Measurements from ENCODE around the gene MAML2.

The MAML2 gene

DNA sequence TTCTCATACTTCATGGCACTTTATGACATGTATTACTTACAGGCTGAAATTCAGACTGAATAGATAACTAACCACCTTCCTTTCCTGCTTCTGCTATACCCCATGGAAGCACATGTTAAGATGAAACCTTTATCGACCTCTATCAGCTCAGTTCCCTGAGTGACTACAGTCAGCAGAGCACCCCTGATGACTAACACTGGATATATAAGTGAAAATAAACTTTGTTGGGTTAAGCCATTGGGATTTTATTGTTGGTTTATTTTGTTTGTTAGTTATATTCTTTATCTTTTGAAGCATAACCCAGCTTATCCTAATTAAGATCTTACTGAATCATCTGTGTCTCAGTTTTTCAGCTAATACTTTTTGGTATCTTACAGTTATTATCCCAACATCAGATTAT is 23.0 kb upstream of the MAML2 start:
- Histone ChIP-seq H3K36me3 (ENCODE audit: control insufficient read depth, insufficient read depth, low read length) (0 out of 2 replicates have a peak, but pooled peaks cover 7% of the 10 kb centered on the region), H3K27ac (ENCODE audit: low read depth, low read length) (no peak overlapping the region), H3K9ac (ENCODE audit: low read depth, low read length) (no peak overlapping the region), H3K4me1 (ENCODE audit: control insufficient read depth, insufficient read depth, low read length) (no peaks in the 10 kb centered on the region), H3K4me3 (ENCODE audit: low read depth, low read length) (no peak overlapping the region), H3K27me3 (ENCODE audit: control insufficient read depth, insufficient read depth, low read length) (no peaks in the 10 kb centered on the region), H3K9me3 (ENCODE audit: control insufficient read depth, insufficient read depth, low read length) (no peaks in the 10 kb centered on the region)

DNA sequence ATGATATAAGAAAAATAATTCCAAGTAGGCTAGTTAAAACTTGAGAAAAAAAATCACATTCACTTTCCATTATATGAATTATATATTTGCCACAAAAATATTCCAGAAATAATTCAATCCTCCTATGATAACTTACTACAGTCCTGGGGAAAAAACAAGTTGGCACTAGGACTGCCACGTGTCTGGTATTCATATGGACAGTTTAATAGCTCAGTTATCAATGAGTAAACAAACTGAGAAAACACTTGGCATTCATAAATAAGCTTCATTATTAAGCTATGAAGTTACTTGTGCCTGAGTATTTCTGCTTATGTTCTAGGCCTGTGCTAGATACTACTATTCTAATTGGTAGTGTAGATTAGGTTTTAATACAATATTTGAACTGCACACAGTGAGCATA is 22.5 kb upstream of the MAML2 start:
- Histone ChIP-seq H3K27ac (ENCODE audit: low read depth, low read length) (no peak overlapping the region), H3K36me3 (ENCODE audit: control insufficient read depth, insufficient read depth, low read length) (0 out of 2 replicates have a peak, but pooled peaks cover 7% of the 10 kb centered on the region), H3K9ac (ENCODE audit: low read depth, low read length) (no peak overlapping the region), H3K9me3 (ENCODE audit: control insufficient read depth, insufficient read depth, low read length) (no peaks in the 10 kb centered on the region), H3K4me3 (ENCODE audit: low read depth, low read length) (no peak overlapping the region), H3K27me3 (ENCODE audit: control insufficient read depth, insufficient read depth, low read length) (no peaks in the 10 kb centered on the region), H3K4me1 (ENCODE audit: control insufficient read depth, insufficient read depth, low read length) (no peaks in the 10 kb centered on the region)

- Histone ChIP-seq H3K4me1 (ENCODE audit: control insufficient read depth, insufficient read depth, low read length) (0 out of 2 replicates have a peak, but pooled peaks cover 1% of the 10 kb centered on the region), H3K4me3 (ENCODE audit: low read depth, low read length) (no peak overlapping the region), H3K9ac (ENCODE audit: low read depth, low read length) (no peak overlapping the region), H3K27ac (ENCODE audit: low read depth, low read length) (no peak overlapping the region), H3K36me3 (ENCODE audit: control insufficient read depth, insufficient read depth, low read length) (peaks cover 17% of the 10 kb centered on the region), H3K9me3 (ENCODE audit: control insufficient read depth, insufficient read depth, low read length) (no peaks in the 10 kb centered on the region), H3K27me3 (ENCODE audit: control insufficient read depth, insufficient read depth, low read length) (no peaks in the 10 kb centered on the region)
Observed at GRCh38 chr11:96361778-96362177, 18.8 kb upstream of the MAML2 start.

DNA sequence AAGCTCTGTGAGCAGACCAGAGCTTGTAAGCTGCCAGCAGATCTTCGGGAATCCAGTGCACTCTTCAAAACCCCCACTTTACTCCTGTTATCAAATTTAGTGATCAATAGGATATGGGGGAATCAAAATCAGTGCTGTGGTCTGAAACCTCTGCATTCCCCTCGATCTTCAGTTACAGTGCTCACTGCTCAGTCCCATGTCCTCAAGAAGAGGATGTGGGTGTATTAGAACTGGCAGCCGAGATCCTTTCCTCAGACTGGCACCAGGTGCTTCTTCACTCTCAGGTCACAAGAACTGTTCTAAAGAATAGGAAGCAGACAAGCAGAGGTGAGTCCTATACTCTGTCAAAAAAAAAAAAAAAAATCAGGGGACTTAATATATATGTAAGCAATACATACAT is 15.3 kb upstream of the MAML2 start:
- Histone ChIP-seq H3K27me3 (ENCODE audit: control insufficient read depth, insufficient read depth, low read length) (no peaks in the 10 kb centered on the region), H3K27ac (ENCODE audit: low read depth, low read length) (no peak overlapping the region), H3K36me3 (ENCODE audit: control insufficient read depth, insufficient read depth, low read length) (peaks cover 14% of the 10 kb centered on the region), H3K4me1 (ENCODE audit: control insufficient read depth, insufficient read depth, low read length) (0 out of 2 replicates have a peak, but pooled peaks cover 2% of the 10 kb centered on the region), H3K9ac (ENCODE audit: low read depth, low read length) (no peak overlapping the region), H3K9me3 (ENCODE audit: control insufficient read depth, insufficient read depth, low read length) (no peaks in the 10 kb centered on the region), H3K4me3 (ENCODE audit: low read depth, low read length) (no peak overlapping the region)

DNA sequence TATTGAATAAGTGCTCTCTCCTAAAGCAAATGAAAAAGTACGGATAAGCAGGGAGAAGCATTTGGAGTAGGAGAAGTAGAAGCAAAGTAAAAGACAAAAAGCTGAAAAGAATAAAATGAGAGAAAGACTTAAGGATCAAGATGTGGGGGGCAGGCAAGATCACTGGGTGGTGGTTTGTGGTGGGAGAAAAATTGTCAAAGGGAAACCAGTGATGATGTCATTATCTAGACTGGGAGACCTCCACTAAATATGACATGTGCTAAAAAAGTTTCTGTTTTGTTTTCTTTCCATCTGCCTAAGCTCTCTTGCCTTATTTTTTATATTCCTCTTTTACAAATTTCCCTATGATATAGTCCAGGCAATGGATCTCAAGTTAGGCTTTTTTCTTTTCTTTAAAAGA is 14.8 kb upstream of the MAML2 start:
- no peak overlapping the region for H3K9ac ChIP-seq (ENCODE audit: low read depth, low read length)

DNA sequence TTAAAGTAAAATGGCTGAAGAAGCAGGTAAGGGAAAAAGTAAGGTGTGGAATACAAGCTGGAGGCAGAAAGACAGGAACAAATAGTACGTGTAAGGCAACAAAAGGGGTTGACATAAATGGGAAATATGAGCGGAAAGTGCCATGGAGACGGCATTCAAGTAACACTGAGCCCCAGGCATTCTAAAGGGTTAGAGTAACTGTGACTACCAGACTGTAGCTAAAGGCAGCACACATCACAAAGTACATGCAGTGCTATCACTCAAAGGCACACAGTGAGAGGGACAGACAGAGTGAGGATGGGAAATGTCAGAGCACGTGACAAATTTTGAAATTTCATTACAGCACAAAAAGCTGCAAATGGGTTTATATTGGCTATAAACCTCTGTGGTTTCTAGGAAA is 13.9 kb upstream of the MAML2 start:
- H3K27me3 ChIP-seq (ENCODE audit: control insufficient read depth, insufficient read depth, low read length), result no peaks in the 10 kb centered on the region
- peaks cover 14% of the 10 kb centered on the region for H3K36me3 ChIP-seq (ENCODE audit: control insufficient read depth, insufficient read depth, low read length)
- H3K27ac ChIP-seq (ENCODE audit: low read depth, low read length), result no peak overlapping the region
- H3K9me3 ChIP-seq (ENCODE audit: control insufficient read depth, insufficient read depth, low read length), result no peaks in the 10 kb centered on the region
- H3K4me1 ChIP-seq (ENCODE audit: control insufficient read depth, insufficient read depth, low read length), result 0 out of 2 replicates have a peak, but pooled peaks cover 2% of the 10 kb centered on the region
- no peak overlapping the region for H3K9ac ChIP-seq (ENCODE audit: low read depth, low read length)
- no peak overlapping the region for H3K4me3 ChIP-seq (ENCODE audit: low read depth, low read length)

More for the DNA sequence above, 14.8 kb upstream of the MAML2 start:
- no peak overlapping the region for H3K4me3 ChIP-seq (ENCODE audit: low read depth, low read length)
- no peak overlapping the region for H3K27ac ChIP-seq (ENCODE audit: low read depth, low read length)
- H3K4me1 ChIP-seq (ENCODE audit: control insufficient read depth, insufficient read depth, low read length), result 0 out of 2 replicates have a peak, but pooled peaks cover 2% of the 10 kb centered on the region
- peaks cover 14% of the 10 kb centered on the region for H3K36me3 ChIP-seq (ENCODE audit: control insufficient read depth, insufficient read depth, low read length)
- no peaks in the 10 kb centered on the region for H3K9me3 ChIP-seq (ENCODE audit: control insufficient read depth, insufficient read depth, low read length)
- no peaks in the 10 kb centered on the region for H3K27me3 ChIP-seq (ENCODE audit: control insufficient read depth, insufficient read depth, low read length)

- no peak overlapping the region for H3K27ac ChIP-seq (ENCODE audit: low read depth, low read length)
- H3K9me3 ChIP-seq (ENCODE audit: control insufficient read depth, insufficient read depth, low read length), result no peaks in the 10 kb centered on the region
- H3K27me3 ChIP-seq (ENCODE audit: control insufficient read depth, insufficient read depth, low read length), result peaks cover 11% of the 10 kb centered on the region
- H3K36me3 ChIP-seq (ENCODE audit: control insufficient read depth, insufficient read depth, low read length), result no peaks in the 10 kb centered on the region
- H3K4me3 ChIP-seq (ENCODE audit: low read depth, low read length), result peak overlapping the region; percentile 90
- peak overlapping the region; percentile 66; the same call in 1 of the 2 replicates for H3K9ac ChIP-seq (ENCODE audit: low read depth, low read length)
- peaks cover 46% of the 10 kb centered on the region for H3K4me1 ChIP-seq (ENCODE audit: control insufficient read depth, insufficient read depth, low read length)
Observed at GRCh38 chr11:96342014-96342960, 708 bp downstream of the MAML2 start.

DNA sequence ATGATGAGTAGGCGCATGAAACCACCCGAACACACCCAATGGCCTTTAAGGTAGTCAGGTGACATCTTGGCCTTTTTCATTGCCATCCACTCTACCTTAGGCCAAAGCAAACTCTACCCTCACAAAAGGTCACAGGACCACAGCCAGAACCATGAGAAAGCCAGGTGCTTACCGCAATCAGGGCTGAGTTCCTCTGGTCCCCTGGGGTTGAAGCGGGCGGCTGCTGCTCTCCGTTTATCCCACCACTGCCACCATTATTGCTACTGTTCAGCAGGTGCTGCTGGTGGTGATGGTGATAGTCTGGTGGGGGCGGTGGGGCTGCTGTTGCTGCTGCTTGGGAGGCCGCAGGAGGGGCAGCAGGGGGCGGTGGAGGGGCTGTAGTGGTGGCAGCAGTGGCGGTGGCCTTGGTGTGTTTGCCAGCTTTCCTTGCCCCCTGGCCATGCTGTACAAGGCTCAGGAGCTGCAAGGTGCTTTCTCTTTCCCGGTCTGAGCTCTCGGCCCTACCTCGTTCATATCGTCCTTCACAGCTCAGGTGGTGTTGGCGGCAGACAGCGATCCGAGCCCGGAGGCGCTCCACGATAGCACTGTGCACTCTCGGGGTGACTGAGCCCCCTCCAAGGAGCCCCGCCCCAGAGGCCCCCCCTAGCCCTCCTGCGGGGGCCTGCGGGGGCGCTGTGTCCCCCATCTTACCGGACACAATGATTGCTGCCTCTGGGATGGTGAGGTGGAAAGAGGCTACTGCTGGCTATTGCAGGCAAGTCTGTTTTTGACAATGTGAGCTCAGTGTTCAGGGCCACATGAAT is 1.6 kb downstream of the MAML2 start:
- H3K9me3 ChIP-seq (ENCODE audit: control insufficient read depth, insufficient read depth, low read length), result no peaks in the 10 kb centered on the region
- peaks cover 11% of the 10 kb centered on the region for H3K27me3 ChIP-seq (ENCODE audit: control insufficient read depth, insufficient read depth, low read length)
- H3K4me1 ChIP-seq (ENCODE audit: control insufficient read depth, insufficient read depth, low read length), result peaks cover 55% of the 10 kb centered on the region
- no peak overlapping the region for H3K27ac ChIP-seq (ENCODE audit: low read depth, low read length)
- H3K36me3 ChIP-seq (ENCODE audit: control insufficient read depth, insufficient read depth, low read length), result no peaks in the 10 kb centered on the region
- no peak overlapping the region for H3K9ac ChIP-seq (ENCODE audit: low read depth, low read length)
- peak overlapping the region; percentile 90 for H3K4me3 ChIP-seq (ENCODE audit: low read depth, low read length)

DNA sequence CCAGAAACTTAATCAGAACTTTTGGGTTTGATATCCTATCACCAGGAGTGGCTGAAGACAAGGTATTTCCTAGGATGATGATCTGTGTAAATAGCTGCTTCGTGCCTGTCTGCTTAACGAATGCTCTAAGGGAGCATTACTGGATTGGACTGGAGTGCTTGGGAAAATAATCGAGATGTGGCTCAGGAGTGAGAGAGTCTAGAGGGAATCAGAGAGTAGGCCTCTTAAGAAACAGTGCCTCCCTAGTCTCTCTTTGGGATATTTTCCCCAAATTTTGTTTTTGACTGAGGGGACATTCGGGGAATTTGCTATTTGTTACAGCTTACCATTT is 2.5 kb downstream of the MAML2 start:
- peaks cover 64% of the 10 kb centered on the region for H3K4me1 ChIP-seq (ENCODE audit: control insufficient read depth, insufficient read depth, low read length)
- H3K9ac ChIP-seq (ENCODE audit: low read depth, low read length), result no peak overlapping the region
- H3K36me3 ChIP-seq (ENCODE audit: control insufficient read depth, insufficient read depth, low read length), result no peaks in the 10 kb centered on the region
- H3K27me3 ChIP-seq (ENCODE audit: control insufficient read depth, insufficient read depth, low read length), result peaks cover 11% of the 10 kb centered on the region
- no peaks in the 10 kb centered on the region for H3K9me3 ChIP-seq (ENCODE audit: control insufficient read depth, insufficient read depth, low read length)
- no peak overlapping the region for H3K4me3 ChIP-seq (ENCODE audit: low read depth, low read length)
- no peak overlapping the region for H3K27ac ChIP-seq (ENCODE audit: low read depth, low read length)

DNA sequence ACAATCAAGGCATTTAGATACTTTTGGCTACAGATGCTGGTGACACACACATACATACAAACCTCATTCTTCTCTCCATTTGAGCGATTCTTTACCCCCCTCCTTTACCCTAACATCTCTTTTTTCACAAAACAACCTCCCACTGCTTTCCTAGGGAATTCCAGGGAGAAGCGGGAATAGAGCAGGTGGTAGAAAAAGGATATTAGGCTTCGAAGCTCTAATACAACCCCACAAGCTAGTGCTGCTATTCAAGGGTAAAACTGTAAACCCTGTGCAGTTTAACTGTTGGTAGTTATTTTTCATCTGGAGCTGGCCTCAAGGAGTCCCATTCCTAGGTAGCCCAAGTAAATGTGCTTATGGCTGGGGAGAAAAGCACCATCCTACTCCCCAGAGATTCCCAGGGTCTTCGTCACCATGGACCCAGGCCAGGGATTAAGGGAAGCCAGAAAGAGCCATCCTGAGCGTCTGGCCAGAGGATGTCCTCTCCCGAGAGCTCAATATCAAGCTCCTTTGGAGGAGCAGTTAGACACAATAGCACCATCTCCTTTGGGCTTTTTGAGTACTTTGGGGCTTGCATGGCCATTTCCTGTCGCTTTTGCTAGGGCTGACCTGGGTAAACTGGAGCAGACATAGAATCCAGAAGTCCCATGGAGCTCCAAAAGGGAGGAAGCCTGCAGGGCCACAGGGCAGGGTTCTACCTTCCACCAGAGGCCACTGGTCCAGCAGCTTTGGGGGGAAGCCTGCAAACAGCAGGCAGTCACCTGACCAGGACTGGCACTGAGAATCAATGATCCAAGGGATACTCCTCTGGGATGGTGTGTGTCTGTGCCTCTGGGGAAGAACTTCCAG is 3.1 kb downstream of the MAML2 start:
- Histone ChIP-seq H3K27me3 (ENCODE audit: control insufficient read depth, insufficient read depth, low read length) (peaks cover 11% of the 10 kb centered on the region), H3K4me3 (ENCODE audit: low read depth, low read length) (no peak overlapping the region), H3K36me3 (ENCODE audit: control insufficient read depth, insufficient read depth, low read length) (no peaks in the 10 kb centered on the region), H3K27ac (ENCODE audit: low read depth, low read length) (no peak overlapping the region), H3K9ac (ENCODE audit: low read depth, low read length) (no peak overlapping the region), H3K9me3 (ENCODE audit: control insufficient read depth, insufficient read depth, low read length) (no peaks in the 10 kb centered on the region), H3K4me1 (ENCODE audit: control insufficient read depth, insufficient read depth, low read length) (peaks cover 70% of the 10 kb centered on the region)

All from HUES48 (cell line).